ENCODE data around the gene ISG15. TPM values are rescaled to one million over a fixed set of nuclear protein-coding genes. Genes with fewer than 3 reads are reported as not detected.

ISG15 gene
- total RNA-seq, 1 experiment from 2014 or later = 140 TPM

DNA sequence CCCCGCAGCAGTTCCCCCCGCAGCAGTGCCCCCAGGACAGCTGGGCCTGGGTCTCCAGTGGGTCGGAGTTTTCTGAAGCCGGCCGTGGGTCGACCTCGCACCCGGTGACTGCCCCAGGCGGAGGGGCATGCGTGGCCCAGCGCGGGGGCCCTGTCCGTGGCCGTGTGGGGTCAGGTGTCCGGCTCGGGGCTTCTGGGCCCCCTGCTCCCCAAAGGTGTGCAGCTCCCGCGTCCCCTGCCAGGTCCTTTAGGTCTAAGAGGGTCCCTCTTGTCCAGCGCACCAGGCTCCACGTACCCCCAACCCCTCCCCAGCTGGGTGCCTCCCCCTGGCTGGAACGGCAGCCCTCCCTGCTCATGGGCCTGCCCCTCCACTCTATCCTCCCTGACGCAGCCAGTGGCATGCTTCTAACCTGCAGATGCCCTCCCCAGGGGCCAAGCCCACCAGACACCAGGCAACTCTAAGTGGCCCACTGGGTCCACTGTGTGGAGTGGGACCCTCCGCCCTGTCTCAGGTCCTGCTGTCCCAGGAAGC lies 7.5 kb upstream of the ISG15 start:
- no peaks in the 10 kb centered on the region for H4K20me1 ChIP-seq (ENCODE audit: insufficient read depth)
- ChIA-PET POLR2A (interaction anchor here (0.5 to 1.5 kb wide), 3 partner anchors 53 to 157 kb away, joined by 3 to 4 read pairs (median 4); no protein-coding TSS in a partner anchor), RAD21 (ENCODE audit: low non-redundant PET in 1 of 2, low total read pairs in 2 of 2, uncharacterized antibody in 2 of 2, unreplicated experiment in 2 of 2) (no interaction called here), CTCF (interaction anchor here (1.0 kb wide), 1 partner anchor 10 kb away, joined by 4 read pairs; no protein-coding TSS in a partner anchor)
- H3K4me2 ChIP-seq (ENCODE audit: low read length) = peak overlapping the region; percentile 93
- no peak for DNase-seq (ENCODE audit: low read depth, low spot score)
- peak overlapping the region; percentile 29 to 56 for H3K4me3 ChIP-seq (replicated peaks in 1 of 2; ENCODE audit: low read depth in 1 of 2, low read length in 2 of 2)
- H3K27me3 ChIP-seq (ENCODE audit: insufficient read depth, low read length) = no peaks in the 10 kb centered on the region
- H3K9me2 ChIP-seq (ENCODE audit: insufficient read depth) = no peaks in the 10 kb centered on the region
- ATAC-seq = peak; percentile 1
- H3K9me3 ChIP-seq (ENCODE audit: control insufficient read depth in 1 of 2, insufficient read depth in 1 of 2, low read depth in 1 of 2, low read length in 2 of 2) = no peaks in the 10 kb centered on the region
- H3K36me3 ChIP-seq (ENCODE audit: control insufficient read depth in 1 of 2, insufficient read depth in 2 of 2, low read length in 2 of 2) = no peaks in the 10 kb centered on the region
- peak overlapping the region; percentile 82 for H3K9ac ChIP-seq (ENCODE audit: low read length)
- H3K79me2 ChIP-seq (ENCODE audit: insufficient read depth, low read length) = peaks cover 4% of the 10 kb centered on the region; the same call in 1 of the 2 replicates
- peak overlapping the region; percentile 60 for H3K27ac ChIP-seq (ENCODE audit: low read depth, low read length)
- no peak overlapping the region for H2AFZ ChIP-seq (ENCODE audit: low read depth, low read length, poor library complexity, severe bottlenecking)
- intact Hi-C loops (cut with micrococcal nuclease) = no loop called here
- peaks cover 35 to 62% of the 10 kb centered on the region in 2 experiments for H3K4me1 ChIP-seq (ENCODE audit: control insufficient read depth in 1 of 2, insufficient read depth in 2 of 2, low read length in 2 of 2)
- BruUV-seq (replicated peaks) = TSS peak; percentile 72
- TF ChIP-seq YY1 (IDR thresholded peaks at IDR 0.05; ENCODE audit: extremely low read depth, insufficient replicate concordance, low read depth, low read length) = no peak
- no peak for TF ChIP-seq TCF7L2 (IDR thresholded peaks at IDR 0.05; ENCODE audit: borderline replicate concordance, extremely low read depth, insufficient read depth, insufficient read length)

DNA sequence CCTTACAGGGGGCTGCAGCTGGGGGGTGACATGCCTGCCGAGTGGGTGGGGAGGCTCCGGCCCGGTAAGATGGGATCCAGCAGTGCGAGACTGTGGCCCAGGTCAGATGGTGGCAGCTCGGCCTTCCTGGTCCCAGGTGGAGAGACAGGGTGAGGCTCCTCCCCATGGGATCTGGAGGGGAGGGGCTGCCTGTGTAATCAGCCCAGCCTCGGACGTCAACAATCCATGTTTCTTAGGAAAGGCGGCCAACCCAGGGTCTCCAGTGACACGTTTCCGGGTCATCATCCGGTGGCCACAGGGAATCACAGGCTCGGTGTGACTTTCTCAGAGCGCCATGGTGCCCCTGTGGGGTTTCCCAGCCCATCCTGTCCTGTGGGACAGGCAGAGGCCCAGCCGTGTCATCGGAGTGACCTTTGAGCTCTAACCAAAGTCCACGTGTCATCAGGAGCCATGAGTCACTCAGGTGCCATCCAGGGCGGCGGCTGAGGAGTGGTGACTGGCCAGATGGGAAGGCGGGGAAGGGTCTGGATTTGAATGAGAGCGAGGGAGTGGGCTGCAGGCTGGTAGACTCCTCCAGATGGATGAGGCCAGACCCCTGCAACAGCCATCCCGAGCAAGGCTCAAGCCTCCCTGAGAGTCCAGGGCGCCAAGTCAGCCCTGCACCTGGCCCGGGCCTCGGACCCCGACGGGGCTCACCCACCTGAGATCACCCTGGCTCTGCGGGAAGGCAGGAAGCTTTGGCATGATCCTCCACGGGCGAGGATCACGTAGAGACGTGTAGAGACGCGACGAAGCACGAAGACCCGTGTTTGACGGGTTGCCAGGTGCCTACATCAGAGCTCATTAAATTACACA lies 6.8 kb upstream of the ISG15 start:
- peak overlapping the region; percentile 60 for H3K27ac ChIP-seq (ENCODE audit: low read depth, low read length)
- peak; percentile 81 for DNase-seq (ENCODE audit: low read depth, low spot score)
- H3K27me3 ChIP-seq (ENCODE audit: insufficient read depth, low read length) = no peaks in the 10 kb centered on the region
- BruUV-seq (replicated peaks) = no TSS peak
- no peaks in the 10 kb centered on the region for H3K9me3 ChIP-seq (ENCODE audit: control insufficient read depth in 1 of 2, insufficient read depth in 1 of 2, low read depth in 1 of 2, low read length in 2 of 2)
- RAD21 ChIA-PET (ENCODE audit: low non-redundant PET in 1 of 2, low total read pairs in 2 of 2, uncharacterized antibody in 2 of 2, unreplicated experiment in 2 of 2) = no interaction called here
- peak overlapping the region; percentile 93 for H3K4me2 ChIP-seq (ENCODE audit: low read length)
- no peaks in the 10 kb centered on the region for H3K9me2 ChIP-seq (ENCODE audit: insufficient read depth)
- H2AFZ ChIP-seq (ENCODE audit: low read depth, low read length, poor library complexity, severe bottlenecking) = no peak overlapping the region
- H3K4me3 ChIP-seq (replicated peaks in 1 of 2; ENCODE audit: low read depth in 1 of 2, low read length in 2 of 2) = peak overlapping the region; percentile 29 to 56
- H3K4me1 ChIP-seq (ENCODE audit: control insufficient read depth in 1 of 2, insufficient read depth in 2 of 2, low read length in 2 of 2) = peaks cover 35 to 55% of the 10 kb centered on the region in 2 experiments
- CTCF ChIA-PET = interaction anchor here (0.8 to 1.5 kb wide), 6 partner anchors 9 to 285 kb away, joined by 3 to 5 read pairs (median 4); no protein-coding TSS in a partner anchor
- ATAC-seq = peak; percentile 77
- peak overlapping the region; percentile 82 for H3K9ac ChIP-seq (ENCODE audit: low read length)
- intact Hi-C loops (cut with micrococcal nuclease) = no loop called here
- no peaks in the 10 kb centered on the region for H4K20me1 ChIP-seq (ENCODE audit: insufficient read depth)
- POLR2A ChIA-PET = interaction anchor here (0.5 to 1.7 kb wide), 5 partner anchors 10 to 156 kb away, joined by 3 to 4 read pairs (median 4); no protein-coding TSS in a partner anchor
- no peaks in the 10 kb centered on the region for H3K36me3 ChIP-seq (ENCODE audit: control insufficient read depth in 1 of 2, insufficient read depth in 2 of 2, low read length in 2 of 2)
- H3K79me2 ChIP-seq (ENCODE audit: insufficient read depth, low read length) = no peaks in the 10 kb centered on the region; the same call in 1 of the 2 replicates
- no peak for TF ChIP-seq ZNF274 (IDR thresholded peaks at IDR 0.05; ENCODE audit: low read depth, low read length)
- TF ChIP-seq, protein P1, sequence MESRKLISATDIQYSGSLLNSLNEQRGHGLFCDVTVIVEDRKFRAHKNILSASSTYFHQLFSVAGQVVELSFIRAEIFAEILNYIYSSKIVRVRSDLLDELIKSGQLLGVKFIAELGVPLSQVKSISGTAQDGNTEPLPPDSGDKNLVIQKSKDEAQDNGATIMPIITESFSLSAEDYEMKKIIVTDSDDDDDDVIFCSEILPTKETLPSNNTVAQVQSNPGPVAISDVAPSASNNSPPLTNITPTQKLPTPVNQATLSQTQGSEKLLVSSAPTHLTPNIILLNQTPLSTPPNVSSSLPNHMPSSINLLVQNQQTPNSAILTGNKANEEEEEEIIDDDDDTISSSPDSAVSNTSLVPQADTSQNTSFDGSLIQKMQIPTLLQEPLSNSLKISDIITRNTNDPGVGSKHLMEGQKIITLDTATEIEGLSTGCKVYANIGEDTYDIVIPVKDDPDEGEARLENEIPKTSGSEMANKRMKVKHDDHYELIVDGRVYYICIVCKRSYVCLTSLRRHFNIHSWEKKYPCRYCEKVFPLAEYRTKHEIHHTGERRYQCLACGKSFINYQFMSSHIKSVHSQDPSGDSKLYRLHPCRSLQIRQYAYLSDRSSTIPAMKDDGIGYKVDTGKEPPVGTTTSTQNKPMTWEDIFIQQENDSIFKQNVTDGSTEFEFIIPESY (IDR thresholded peaks at IDR 0.05; ENCODE audit: extremely low read depth, insufficient replicate concordance, low read length) = peak; percentile 38
- TF ChIP-seq, protein P2, sequence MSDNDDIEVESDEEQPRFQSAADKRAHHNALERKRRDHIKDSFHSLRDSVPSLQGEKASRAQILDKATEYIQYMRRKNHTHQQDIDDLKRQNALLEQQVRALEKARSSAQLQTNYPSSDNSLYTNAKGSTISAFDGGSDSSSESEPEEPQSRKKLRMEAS (IDR thresholded peaks at IDR 0.05) = no peak
- TF ChIP-seq SP1 (IDR thresholded peaks at IDR 0.05; ENCODE audit: low read depth) = no peak
- TF ChIP-seq, protein P3, sequence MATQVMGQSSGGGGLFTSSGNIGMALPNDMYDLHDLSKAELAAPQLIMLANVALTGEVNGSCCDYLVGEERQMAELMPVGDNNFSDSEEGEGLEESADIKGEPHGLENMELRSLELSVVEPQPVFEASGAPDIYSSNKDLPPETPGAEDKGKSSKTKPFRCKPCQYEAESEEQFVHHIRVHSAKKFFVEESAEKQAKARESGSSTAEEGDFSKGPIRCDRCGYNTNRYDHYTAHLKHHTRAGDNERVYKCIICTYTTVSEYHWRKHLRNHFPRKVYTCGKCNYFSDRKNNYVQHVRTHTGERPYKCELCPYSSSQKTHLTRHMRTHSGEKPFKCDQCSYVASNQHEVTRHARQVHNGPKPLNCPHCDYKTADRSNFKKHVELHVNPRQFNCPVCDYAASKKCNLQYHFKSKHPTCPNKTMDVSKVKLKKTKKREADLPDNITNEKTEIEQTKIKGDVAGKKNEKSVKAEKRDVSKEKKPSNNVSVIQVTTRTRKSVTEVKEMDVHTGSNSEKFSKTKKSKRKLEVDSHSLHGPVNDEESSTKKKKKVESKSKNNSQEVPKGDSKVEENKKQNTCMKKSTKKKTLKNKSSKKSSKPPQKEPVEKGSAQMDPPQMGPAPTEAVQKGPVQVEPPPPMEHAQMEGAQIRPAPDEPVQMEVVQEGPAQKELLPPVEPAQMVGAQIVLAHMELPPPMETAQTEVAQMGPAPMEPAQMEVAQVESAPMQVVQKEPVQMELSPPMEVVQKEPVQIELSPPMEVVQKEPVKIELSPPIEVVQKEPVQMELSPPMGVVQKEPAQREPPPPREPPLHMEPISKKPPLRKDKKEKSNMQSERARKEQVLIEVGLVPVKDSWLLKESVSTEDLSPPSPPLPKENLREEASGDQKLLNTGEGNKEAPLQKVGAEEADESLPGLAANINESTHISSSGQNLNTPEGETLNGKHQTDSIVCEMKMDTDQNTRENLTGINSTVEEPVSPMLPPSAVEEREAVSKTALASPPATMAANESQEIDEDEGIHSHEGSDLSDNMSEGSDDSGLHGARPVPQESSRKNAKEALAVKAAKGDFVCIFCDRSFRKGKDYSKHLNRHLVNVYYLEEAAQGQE (IDR thresholded peaks at IDR 0.05; ENCODE audit: low read depth) = no peak
- peak; percentile 27 for TF ChIP-seq YY1 (IDR thresholded peaks at IDR 0.05; ENCODE audit: extremely low read depth, insufficient replicate concordance, low read depth, low read length)
- TF ChIP-seq, protein P4, sequence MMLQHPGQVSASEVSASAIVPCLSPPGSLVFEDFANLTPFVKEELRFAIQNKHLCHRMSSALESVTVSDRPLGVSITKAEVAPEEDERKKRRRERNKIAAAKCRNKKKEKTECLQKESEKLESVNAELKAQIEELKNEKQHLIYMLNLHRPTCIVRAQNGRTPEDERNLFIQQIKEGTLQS (IDR thresholded peaks at IDR 0.05) = no peak
- no peak for TF ChIP-seq CBX3 (IDR thresholded peaks at IDR 0.05; ENCODE audit: low read depth)
